Coronary artery (tissue), 2 donors: ENCODE data around the gene PPP1R14C.
"Not testable (repeated sequence)": the region's sequence is repeated elsewhere in the genome, so short reads cannot be mapped to it uniquely, and the experiment has no call there.

Source experiments
- DNase-seq: peaks from one replicate; pipeline ENCODE4 v3.0.0-alpha.2; 2017; ENCODE audit warnings: low spot score
- H3K27ac ChIP-seq, 2 donors: fragments of 200-600 bp; sonication (generic); one replicate each; pipeline ENCODE4 v1.5.1; 2016 to 2019
- H3K4me3 ChIP-seq: fragments of 200-600 bp; sonication (generic); 2 replicates; pipeline ENCODE4 v1.5.1; 2016; ENCODE audit warnings: mild to moderate bottlenecking, moderate library complexity
- TF ChIP-seq, protein P1 (sequence below): fragments of 200-600 bp; sonication (generic); IDR thresholded peaks from one replicate; pipeline ENCODE4 v1.5.1; 2019; ENCODE audit warnings: antibody characterized with exemption

The PPP1R14C gene

DNA sequence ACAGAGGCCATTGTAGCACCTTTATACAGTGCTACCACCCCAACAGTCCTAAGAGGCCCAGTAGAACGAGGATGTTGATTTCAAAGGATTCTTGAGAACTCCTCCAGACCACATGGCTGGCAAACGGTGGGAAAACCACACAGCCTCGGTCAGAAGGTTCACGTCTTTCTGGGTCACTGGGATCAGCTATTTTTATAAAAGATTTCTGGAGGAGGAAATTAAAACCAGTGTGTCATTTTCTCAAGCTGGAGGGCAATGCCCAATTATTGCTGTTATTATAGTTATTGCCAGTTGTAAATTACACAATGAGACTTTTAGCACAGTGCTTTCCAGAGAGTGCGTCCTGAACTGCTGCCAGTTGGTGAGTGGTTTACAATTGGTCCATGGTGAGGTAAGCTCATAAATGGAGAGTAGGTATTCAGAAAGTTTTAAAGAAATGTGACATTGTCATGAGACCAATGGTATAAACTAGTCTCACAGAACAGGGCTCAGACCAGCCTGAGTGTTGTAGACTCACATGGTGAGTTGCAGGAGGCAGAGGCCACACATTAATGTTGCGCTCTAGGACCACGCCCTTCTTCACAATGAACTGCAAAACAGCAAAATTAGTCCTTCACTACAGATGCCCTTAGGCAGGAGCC is 8.4 kb upstream of the PPP1R14C start:
- TF ChIP-seq, protein P1, sequence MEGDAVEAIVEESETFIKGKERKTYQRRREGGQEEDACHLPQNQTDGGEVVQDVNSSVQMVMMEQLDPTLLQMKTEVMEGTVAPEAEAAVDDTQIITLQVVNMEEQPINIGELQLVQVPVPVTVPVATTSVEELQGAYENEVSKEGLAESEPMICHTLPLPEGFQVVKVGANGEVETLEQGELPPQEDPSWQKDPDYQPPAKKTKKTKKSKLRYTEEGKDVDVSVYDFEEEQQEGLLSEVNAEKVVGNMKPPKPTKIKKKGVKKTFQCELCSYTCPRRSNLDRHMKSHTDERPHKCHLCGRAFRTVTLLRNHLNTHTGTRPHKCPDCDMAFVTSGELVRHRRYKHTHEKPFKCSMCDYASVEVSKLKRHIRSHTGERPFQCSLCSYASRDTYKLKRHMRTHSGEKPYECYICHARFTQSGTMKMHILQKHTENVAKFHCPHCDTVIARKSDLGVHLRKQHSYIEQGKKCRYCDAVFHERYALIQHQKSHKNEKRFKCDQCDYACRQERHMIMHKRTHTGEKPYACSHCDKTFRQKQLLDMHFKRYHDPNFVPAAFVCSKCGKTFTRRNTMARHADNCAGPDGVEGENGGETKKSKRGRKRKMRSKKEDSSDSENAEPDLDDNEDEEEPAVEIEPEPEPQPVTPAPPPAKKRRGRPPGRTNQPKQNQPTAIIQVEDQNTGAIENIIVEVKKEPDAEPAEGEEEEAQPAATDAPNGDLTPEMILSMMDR, result no peak
- H3K4me3 ChIP-seq, result no peak overlapping the region
- no peak for DNase-seq
- H3K27ac ChIP-seq, result no peak overlapping the region

DNA sequence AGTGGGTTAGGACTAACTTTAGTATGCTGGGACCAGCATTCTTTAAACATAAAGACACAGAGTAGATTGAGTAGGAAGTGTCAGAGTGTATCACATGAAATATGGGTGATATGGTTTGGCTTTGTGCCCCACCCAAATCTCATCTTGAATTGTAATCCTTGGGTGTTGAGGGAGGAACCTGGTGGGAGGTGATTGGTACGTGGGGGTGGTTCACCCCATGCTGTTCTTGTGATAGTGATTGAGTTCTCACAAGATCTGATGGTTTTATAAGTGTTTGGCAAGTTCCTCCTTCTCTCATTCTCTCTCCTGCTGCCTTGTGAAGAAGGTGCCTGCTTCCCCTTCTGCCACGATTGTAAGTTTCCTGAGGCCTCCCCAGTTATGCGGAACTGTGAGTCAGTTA is 5.1 kb upstream of the PPP1R14C start:
- H3K27ac ChIP-seq, DNase-seq, H3K4me3 ChIP-seq: not testable (repeated sequence)

DNA sequence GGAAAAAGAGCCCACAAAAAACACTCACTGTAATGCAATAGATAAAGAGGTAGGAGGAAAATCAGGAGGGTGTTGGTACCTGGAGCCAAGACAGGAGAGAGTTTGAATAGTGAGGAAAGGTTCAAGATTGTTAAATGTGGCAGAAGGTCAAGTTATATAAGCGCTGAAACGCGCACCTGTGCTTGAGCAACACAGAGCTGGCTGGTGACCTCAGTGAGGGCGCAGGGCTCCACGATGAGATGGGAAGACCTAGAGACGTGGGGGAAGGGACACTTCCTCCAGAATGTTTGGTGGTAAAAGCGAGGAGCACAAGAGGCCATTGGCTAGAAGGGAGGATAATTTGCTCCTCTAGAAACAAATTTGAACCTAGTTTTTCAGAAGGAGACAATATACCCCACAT is 4.2 kb upstream of the PPP1R14C start:
- no peak for DNase-seq
- TF ChIP-seq, protein P1, result no peak
- Histone ChIP-seq H3K27ac (no peak overlapping the region), H3K4me3 (no peak overlapping the region)

DNA sequence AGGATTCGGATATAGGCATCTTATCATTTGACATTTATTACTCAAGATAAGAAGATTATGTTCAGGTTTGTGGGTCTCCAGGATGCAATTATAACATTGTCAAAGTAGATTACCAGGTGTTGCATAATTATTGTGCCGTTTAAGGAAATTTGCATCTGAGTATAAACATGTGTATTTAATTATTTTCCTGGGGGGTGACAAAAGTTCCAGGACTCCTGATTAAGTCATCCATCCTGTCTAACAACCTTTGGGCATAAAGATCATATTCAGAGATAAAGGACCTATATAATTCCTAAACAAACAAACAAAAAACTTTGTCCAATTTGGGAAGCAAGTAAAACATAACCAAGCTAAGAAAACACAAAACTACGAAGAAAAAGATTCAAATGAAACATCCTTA is 3.3 kb upstream of the PPP1R14C start:
- no peak overlapping the region for H3K27ac ChIP-seq
- H3K4me3 ChIP-seq, result no peak overlapping the region
- DNase-seq, result no peak
- TF ChIP-seq, protein P1, result no peak

DNA sequence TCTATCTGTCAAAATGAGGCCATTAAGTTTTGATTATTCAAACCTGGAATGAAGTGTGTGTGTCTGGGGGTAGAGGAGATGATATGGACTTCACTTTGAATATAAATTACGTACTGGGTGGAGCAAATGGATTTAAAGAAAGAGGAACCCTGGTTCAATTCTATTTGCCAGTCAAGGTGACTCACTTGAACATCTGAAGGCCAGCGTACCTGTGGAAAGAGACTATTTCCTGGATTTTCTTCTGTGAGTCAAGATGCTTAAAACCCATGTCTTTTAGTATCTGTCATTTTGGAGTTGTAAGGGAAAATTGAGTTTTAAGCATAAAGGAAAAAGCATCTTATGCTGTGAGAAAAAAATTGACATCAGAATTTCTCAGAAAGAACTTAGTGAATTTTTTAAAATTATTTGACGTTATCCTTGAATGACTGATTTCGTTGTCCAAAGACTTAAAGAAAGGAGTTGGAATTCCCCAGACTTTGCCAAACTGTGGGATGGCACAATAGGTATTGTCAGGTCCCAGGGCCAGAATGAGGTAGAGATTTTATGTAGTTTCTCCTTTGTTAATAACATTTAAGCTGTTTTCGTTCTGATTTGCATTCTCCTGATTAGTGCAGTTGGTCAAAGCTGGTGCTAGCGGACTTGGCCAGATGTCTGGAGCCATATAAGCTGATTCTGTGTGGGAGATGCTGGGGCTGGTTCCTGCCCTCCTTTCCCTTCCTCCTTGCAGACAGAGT is 2.4 kb upstream of the PPP1R14C start:
- no peak for DNase-seq
- Histone ChIP-seq H3K4me3 (no peak overlapping the region), H3K27ac (no peak overlapping the region)
- TF ChIP-seq, protein P1, result no peak

DNA sequence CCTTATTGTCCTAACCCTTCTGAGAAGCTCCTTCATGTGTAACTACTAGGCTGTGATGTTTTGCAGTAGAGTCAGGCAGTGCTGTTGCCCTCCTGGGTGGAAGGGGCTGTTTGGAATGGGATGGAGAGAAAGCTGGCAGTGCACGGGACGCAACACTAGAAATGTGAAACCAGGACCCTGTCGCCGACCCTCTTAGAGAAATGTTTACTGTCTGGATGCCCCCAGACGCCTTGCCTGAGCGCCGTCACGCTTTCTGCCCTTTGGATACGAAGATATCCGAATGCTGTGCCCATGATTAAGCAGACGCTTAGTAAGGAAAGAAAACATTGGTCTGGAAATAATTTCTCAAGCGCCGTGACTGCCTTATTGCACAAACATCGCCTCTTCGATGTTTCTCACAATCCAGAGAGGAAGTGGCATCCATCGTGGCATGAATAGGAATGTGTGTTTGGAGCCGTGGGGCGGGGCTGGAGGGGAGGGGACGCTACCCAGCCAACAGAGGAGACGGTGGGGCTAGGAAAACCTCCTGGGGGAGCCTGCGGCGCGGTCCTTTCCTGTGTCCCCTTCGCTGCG is 661 bp upstream of the PPP1R14C start:
- Histone ChIP-seq H3K4me3 (peak overlapping the region; percentile 73), H3K27ac (no peak overlapping the region)
- no peak for DNase-seq
- TF ChIP-seq, protein P1, result no peak

DNA sequence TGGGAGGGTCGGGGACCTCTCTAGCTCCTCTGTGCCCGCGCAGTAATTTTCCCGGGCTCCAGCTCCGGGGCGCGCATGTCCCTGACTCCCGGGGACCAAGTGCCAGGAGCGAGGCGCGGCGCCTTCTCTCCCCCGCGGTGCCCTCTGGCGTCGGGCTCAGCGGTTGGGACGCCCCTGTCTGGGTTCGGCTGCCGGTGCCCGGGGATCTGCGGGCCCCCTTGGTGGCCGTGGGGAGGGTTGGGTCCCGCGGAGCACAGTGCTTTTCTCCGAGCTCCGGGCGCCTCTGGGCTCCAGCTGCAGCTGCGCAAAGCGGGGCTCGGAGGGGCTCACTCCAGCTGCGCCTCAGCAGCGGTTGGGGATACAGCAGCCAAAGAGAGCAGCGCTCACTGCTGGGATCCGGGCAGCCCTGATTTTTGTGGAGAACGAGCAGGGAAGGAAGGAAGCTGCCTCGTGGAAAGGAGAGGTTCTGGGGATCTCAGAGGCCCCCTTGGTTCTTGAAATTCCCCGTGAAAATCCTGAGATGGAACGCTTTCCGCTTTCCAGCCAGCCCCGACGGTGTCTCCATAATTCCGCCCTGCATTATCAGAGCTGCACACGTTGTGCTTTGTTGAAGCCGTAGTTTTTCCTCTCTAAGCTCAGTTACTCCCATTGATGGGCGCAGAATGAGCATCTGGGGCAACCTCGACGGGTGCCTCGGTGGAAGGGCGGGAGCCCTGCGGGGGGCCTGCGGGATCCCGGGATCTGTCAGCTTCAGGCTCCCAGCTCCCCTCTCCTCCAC is 861 bp downstream of the PPP1R14C start:
- H3K27ac ChIP-seq, result no peak overlapping the region
- TF ChIP-seq, protein P1, result no peak
- no peak for DNase-seq
- H3K4me3 ChIP-seq, result peak overlapping the region; percentile 73
